Kasumi-1 (cell line): ENCODE data around the gene SUFU.
A peak's percentile ranks its signal among the peaks of the same experiment; 100 is the strongest.

Source experiments
- DNase-seq, 2 experiments: peaks; one replicate each; lab custom pipeline; 2025; lab: John Stamatoyannopoulos, UW

The SUFU gene

DNA sequence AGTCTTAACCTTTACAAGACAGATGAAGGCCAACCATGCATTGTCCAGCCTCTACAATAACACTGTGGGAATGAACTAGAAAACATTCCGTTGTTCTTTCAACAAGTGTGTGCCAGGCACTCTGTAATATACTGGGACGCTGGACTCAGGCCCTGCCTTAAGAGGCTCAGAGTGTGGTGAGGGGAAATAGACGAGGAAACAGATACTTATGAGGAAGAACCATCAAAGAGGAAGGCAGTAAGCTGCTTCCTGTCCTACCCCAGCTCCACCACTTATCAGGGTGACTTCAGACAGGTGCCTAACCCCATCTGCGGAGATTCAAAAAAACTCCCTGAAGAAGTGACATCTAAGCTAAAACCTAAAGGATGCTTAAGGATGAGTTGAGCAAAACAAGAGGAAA is 131.6 kb downstream of the SUFU start:
- DNase-seq, result peak; percentile 91 to 92

DNA sequence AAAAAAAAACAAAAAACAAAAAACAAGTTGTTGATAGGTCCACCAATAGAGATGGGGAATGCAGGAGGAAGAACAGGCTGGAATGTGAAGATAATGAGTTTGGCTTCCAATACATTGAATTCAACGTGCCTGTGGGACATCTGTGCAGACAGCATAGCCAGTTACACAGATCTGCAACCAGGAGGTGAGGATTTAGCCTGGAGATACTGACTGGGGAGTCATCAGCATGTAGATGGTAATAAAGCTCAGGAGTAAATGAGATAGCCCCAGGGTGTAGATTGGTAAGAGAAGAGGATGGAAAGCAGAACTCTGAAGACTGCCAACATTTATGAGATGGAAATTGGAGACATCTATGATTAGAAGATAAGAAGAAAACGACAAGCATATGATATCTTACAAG is 135.8 kb downstream of the SUFU start:
- no peak for DNase-seq

DNA sequence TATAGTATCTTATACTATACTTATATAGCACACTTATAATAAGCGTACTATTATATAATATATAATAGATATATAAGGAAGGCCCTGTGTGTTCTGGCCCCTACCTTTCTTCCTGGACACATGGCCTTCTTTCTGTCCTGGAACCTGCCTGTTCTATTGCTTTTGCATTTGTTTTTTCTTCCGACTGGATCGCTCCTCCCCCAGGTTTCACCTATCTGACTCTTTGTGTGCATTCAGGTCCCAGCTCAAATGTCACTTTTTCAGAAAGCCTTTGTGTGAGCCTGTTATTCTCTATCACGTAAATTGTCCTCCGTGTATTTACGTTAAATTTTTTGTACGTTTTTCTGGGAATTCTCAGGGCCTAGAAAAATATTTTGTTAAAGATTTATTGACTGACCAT is 137.6 kb downstream of the SUFU start:
- DNase-seq, result no peak

DNA sequence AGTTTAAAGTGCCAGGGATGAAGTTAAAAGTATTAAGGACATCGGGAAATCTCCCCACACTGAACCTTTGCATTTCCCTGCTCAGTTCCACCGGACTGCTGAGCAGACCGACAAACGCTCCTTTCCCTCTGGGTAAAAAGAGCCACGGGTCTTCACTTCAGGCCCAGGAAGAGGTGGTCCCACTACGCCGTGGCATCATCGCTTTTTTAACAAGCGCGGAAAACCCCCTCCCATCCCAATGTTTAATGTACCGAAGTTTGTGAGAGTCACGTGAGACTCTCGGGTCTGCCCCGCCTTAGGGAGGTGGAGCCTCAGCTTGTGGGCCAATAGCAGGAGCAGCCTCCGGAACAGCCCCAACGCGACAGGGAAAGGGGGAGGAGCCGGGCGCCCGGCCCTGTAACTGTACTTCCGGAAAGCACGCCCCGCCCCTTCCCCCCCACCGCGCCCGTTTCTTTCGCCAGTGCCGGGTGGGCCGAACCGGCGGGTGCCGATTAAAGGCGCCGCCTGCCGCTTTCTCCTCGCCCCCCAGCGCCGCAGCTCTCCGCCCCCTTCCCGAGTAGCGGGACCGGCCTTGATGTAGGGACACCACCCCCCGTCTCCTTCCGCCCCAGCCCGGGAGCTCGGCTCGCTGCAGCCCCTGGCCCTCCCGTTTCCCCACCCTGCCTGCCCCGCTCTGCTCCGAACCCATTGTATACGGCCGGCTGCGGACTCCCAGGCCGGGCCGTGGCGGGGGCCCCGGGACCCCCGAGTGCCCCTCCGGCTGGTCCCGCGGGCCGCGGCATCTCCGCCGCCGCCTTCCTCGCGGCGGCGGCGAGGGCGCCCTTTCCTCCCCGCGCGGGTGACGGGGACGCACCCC is 138.3 kb downstream of the SUFU start:
- peak; percentile 99 for DNase-seq

DNA sequence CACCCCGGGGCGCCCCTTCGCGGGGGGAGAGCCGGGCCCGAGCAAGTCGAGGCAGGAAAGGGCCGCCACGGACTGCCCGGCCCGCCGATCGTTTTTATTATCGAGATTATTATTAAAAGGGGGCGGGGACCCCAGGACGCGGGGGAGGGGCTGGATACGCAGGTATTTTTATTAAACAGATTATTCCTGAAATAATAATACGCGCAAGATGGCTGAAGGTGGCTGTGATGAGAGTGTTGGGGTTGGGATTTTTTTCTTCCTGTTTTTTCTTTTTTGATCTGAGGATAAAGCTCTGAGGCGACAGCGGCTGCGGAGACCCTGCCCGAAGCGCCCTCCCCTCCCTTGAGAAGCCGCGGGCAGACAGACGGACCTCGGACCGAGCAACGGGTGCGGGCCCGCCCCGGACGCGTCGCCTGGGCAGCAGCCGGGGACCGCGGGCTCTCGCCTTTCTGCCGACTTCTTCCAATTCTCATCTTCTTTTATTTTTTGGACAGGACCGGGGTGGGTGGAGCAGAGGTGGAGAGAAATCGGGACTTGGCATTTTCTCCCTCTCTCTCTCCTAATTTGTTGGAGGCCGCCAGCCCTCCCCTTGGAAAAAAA is 139.1 kb downstream of the SUFU start:
- peak; percentile 50 to 70 for DNase-seq

DNA sequence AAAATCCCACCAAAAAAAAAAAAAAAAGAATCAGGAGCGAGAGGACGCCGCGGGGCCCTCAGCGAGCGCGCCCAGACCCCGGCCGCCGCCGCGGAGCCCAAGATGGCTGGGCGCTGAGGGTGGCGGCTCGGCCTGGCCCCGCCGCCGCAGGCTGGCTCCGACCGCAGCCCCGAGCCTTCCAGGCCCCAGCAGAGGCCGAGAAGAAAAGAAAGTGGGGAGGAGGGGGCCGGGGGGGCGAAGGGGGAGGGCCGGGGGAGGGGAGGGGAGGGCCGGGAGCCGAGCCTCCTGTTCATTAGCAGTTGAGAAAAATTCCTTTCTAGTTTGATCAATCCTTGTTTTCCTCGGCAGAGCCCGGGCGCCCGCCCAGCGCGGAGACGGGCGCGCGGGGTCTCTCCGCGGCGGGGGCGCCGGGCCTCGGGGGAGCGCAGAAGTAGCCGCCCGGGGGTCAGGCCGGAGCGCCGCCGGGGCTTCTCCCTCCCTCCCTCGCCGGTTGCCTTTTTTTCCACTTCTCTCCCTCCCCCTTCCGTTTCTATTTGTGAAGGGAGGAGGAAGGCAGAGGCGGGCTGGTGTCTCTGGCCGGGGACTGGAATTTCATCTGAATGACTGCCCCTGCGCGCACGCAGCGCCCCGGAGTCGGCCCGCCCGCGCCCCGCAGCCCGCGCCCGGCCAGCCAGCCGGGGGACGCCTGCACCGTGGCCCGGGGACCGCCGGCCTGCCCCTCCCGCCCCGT is 139.7 kb downstream of the SUFU start:
- peak; percentile 85 for DNase-seq

DNA sequence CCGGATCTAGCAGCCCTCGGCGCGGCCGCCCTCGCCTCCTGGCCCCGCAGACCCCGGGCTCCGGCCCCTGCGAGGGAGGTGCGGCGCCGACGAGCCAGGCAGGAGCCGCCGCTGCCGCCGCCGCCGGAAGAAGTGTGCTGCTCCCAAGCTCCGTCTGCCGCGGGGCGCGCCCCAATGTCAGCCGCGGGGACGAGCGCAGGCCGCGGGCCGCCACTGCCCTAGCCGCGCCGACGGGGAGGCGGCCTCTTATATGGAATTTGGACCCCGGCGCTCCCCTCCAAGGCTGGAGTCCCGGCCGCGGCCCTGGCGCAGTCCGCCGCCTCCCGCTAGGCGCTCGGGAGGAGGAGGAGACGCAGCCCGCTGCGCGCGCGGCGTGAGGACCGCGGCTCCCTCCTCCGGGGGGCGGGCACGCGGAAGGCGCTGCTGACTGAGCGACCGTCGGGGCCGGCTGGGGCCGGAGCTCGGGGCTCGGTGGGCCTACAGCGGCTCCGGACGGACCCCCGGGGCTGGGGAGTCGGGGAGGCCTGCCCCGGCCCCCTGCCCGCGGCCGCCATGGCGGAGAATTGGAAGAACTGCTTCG is 140.4 kb downstream of the SUFU start, which contains the start of gene TRIM8:
TSS of gene TRIM8 (plus strand) at position 414 of the 580 bp plus-strand sequence. CDS start at position 553, 139 bp downstream.
- DNase-seq, result peak; percentile 45 to 54

DNA sequence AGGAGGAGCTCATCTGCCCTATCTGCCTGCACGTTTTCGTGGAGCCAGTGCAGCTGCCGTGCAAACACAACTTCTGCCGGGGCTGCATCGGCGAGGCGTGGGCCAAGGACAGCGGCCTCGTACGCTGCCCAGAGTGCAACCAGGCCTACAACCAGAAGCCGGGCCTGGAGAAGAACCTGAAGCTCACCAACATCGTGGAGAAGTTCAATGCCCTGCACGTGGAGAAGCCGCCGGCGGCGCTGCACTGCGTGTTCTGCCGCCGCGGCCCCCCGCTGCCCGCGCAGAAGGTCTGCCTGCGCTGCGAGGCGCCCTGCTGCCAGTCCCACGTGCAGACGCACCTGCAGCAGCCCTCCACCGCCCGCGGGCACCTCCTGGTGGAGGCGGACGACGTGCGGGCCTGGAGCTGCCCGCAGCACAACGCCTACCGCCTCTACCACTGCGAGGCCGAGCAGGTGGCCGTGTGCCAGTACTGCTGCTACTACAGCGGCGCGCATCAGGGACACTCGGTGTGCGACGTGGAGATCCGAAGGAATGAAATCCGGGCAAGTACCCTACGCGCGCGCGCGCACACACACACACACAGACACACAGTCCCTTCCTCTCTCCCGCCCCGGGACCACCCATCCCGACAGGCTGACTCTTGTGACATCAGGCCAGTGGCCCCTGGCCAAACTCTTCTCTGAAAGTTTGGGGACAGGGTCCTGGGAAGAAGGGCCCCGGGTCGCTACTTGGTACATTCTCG is 141.0 kb downstream of the SUFU start:
- peak; percentile 51 to 70 for DNase-seq

DNA sequence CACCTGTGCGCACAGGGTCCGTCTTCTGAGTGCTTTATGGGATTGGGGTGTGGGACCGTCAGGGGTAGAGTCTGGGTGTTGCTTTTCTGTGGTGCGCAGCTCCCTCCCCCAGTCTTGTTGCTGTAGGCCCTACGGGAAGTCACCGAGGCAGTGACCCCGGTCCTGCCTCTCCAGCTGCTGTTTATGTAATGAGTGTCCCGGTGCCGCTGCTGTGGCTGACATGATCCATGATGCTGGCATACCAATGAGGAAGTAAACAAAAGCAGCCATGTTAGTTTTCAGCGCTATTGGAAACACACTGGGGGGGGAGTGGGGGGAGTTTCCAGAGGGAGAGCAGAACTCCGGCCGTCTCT is 141.6 kb downstream of the SUFU start:
- peak; percentile 57 to 69 for DNase-seq

DNA sequence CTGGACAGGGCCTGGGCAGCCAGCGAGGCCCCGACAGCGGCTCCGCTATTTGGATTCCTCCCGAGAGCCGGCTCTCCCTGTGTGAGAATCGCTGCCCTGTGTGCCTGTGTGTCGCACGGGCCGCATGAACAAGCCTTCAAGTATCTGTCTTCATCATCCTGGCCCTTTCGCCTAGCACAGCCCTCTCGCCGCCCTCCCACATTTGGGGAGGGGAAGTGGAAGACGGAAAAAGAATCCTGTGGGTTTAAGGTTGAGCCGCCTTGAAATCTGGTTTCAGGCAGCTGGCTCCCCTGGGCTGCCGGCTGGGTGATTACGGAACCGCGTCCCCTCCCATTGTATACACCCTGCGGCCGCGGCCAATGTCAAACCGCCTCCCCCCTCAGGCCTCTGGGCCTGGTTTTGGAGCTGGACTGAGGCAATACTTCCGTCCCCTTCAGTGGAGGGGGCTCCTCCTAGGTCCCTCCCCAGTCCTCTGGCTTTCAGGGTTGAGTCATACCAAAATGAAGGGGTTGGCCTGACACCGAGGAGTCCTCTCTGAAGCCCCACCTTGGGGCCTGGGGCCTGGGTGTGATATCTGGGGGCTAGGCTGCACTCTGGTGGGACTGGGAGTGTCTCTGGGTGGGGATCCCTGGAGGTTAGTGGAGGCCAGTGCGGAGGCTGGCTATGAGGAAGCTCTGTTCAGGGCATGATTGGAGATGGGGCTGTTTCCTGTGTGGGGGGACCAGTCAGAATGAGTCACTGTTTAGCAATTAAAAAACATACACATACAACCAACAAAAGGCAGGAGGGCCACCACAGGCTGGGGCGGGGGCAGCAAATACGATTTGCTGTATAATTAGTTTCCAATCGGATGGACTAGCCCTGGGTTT is 142.2 kb downstream of the SUFU start:
- DNase-seq, result peak; percentile 97 to 98

DNA sequence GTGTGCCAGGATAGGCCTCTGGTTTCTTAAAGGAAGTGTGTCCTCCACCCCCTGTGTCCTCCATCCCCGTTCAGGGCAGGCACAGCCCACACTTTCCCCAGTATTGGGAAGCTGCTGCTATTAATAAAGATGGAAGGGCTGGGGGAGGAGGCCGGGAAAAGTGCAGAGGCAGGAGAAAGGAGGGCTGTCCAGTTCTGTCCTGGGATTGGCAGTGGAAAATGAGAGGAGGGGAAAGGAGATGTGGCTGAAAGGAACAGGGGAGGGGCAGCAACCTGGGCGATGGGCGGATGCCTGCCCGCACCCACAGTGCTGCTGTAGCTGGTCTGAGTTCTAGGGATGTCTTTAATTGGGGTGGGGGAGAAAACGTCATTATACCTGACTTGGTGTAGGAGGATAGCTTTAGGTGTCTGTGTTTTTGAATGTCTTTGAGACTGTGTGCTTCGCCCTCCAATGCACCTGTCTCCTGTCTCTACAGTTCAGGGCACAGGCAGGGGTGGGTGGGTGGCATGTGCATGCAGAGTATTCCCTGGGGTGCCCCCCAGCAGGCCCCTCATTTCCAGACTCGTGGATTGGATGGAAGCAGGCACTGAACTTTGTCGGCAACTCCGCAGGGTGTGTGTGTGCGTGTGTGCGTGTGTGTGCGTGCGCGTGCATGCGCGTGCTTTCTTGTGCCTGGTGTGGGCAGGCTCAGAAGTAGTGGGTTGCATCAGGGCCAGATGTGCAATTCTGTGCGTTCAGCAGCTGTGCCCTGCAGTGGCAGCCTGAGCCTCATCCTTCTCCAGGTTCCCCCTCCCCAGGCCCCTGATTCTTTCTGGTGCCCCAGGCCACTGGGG is 143.1 kb downstream of the SUFU start:
- no peak for DNase-seq

DNA sequence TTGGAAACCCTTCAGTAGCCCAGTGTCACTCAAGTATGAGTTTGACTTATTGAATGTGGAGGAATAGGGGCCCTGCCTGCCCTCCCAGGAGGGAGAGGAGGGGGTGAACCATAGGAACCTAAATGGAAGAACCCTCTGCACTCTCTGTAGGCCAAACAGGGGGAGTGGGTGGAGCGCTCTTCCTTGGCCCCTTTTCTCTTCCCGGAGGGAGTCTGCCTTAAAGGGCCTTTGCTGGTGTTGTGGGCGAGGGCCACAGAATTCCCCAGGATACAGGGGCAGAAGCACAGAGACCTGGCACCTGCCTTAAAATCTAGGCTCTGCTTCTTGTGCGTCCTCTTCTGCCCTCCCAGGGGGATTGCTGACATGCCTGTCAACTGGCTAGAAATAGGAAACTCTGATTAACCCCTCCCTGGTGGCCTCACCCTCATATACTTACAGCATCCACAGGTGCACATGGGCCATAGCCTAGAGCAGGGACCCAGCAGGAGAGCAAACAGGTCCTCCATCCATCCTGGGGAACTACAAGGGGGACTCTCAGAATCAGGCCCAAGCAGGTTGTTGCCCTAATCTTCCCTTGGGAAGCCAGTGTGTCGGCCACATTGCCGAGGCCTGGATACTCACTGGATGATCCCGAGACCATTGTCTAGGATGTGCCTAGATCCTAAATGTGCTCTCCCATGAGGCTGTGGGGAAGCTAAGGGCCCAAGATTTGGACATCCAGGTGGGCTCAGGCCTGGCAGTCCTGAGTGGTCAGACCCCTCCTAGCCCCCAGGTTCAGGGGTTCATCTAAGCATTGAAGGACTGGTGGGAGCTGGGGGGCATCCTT is 143.9 kb downstream of the SUFU start:
- no peak for DNase-seq

DNA sequence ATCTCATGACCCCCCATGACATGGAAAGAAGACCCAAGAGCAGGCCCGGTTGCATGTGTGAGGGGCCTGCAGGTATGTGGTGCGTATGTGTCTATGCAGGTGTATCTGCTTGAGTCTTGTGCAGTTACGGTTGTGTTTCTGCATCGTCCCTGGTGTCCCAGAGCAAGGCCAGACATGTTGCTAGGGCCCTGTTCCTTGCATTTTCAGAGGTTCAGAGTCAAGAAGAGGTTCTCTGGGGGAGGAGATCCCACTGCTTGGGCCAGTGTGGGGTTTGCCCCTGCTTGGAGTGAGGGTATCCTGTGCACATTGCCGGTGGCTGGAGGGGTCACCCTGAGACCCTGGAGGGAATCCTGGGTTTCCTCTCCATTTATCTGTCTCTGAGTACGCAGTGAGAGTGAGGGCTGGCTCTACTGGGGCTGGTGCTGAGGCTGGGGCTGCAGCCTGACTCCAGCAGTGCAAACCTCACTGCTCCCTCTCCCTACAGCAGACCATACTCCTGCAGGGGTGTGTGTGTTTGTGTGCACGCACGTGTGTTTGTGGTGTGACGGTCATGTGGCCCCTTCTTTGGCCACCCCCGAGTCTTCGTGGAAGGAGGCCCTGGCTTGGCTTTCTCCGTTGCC is 144.6 kb downstream of the SUFU start:
- no peak for DNase-seq

DNA sequence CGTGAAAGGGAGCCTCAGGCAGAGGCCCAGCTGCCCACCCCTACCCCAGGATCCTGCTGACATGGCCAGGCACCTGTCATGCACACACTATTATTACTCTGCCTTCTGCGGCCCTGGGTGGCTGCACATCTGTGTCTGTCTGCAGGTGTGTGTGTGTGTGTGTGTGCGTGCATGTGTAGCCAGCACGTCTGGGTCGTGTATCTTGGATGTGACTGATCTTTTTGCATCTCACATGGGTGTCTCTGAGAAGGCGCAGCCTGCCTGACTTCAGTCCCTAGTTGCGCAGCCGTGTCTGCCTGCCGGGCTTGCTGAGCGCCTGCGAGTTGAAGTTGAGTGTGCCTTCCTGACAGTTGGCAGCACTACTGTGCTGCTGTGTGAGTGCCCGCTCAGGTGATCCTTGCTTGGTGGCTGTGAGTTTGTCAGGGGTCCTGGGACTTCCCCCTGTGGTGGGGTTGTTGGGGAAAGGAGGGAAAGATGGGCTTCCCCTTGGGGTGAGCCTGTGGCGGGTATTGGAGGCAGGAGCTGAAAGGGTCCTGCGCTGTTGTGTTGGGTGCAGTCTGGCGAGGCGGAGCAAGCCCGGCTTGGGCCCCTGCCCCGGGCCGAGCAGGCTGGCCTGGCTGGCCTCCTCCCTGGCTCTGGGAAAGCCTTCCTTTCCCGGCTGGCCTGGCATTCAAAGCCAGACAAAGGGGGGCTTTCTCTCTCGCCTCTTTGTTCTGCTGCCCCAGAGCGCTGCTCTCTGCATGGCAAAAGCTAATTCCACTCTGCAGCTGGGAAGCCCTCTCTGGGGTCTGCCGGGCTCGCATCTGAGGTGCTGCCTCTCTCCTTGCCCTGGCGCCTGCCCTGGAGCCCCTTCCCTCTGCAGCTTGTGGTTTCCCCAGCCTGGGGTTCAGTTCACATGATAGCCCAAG is 145.4 kb downstream of the SUFU start:
- DNase-seq, result no peak

DNA sequence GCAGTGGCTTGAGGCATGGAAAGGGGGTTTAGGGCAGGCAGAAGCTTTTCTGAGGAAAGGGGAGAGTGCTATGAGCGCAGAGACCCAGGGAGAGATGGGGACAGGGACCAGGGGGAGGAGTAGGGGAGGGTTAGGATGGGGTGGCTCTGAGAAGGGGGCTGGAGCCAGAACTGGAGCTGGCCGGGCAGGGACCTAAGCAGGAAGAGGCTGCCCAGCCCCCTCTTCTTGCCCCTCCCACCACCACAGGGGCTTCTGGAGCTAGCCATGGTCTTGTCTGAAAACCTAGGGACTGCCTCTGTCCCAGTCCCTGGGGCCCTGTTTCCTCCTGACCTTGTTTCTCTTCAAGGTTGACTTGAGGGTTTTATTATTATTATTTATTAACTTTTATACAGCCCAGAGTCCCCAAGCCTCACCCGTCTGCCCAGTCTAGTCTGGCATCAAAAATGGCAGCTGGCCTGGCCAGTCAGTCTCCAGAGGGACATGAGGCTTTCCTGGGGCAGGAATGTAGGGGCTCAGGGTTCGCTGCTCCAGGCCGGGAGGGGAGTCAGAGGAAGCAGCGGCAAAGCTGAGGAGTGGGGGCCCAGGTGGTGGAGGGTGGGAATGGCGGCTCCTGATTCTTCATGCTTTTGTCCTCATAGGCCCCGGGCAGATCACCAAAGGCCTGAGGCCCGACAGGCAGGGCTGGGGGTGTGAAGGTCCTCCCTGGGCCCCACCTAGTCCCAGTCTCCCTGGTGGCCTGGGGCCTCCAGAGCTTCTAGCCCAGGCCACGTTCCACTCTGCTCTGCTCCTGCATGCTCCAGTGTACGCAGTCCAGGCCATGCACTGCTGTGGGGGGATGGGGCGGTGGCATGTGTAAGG is 146.3 kb downstream of the SUFU start:
- DNase-seq, result no peak

DNA sequence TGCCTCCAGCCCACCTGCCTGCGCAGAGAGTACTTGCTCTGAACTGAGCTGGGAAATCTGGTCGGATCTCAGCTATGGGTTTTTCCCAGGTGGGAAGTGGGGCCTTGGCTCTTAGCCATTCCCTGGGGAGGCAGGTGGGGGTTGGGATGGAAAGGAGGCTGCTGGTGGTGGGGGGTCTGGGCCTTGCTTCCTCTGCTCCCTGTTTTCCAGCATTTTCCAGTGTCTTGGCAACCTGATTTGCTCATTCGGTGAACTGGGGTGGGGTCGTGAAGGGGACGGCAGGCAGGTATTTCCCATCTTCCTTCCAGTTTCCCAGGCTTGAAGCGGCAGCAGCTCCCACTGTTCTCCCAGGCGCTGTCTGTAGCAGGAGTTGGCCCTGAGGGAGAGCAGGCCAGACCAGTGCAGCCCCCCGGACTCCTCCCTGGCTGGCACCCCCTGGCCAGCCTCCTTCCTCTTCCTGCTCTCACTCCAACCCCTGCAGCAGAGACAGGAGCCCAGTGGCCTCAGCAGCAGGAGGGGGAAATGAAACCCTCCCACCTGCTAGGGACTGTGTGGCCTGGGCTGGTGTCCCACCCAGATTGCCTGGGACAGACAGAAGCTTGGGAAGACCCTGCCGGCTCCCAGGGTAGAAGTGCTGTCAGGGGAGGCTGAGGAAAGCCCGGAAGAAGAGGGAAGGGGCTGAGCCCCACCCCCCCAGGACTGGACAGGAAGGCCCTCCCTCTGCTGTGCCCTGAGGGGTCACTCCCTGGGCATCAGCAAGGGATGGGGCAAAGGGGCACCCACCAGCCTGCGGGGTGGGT is 147.1 kb downstream of the SUFU start:
- DNase-seq, result no peak
